Occipital lobe (tissue), 2 donors: ENCODE results near the gene PRKAG2. TPM values are rescaled to one million over a fixed set of nuclear protein-coding genes. Genes with fewer than 3 reads are reported as not detected.

Experiments
- DNase-seq: peaks from one replicate; lab custom pipeline; 2025; lab: John Stamatoyannopoulos, UW
- total RNA-seq: library from RNA; depleted of rRNA; stranded (reverse); fragments of >200 nt; gene quantifications from one replicate; pipeline ENCODE4 v1.2.3, GENCODE V29; 2014

PRKAG2 gene
- total RNA-seq, 1 donor from 2014 or later = 32.9 TPM

DNA sequence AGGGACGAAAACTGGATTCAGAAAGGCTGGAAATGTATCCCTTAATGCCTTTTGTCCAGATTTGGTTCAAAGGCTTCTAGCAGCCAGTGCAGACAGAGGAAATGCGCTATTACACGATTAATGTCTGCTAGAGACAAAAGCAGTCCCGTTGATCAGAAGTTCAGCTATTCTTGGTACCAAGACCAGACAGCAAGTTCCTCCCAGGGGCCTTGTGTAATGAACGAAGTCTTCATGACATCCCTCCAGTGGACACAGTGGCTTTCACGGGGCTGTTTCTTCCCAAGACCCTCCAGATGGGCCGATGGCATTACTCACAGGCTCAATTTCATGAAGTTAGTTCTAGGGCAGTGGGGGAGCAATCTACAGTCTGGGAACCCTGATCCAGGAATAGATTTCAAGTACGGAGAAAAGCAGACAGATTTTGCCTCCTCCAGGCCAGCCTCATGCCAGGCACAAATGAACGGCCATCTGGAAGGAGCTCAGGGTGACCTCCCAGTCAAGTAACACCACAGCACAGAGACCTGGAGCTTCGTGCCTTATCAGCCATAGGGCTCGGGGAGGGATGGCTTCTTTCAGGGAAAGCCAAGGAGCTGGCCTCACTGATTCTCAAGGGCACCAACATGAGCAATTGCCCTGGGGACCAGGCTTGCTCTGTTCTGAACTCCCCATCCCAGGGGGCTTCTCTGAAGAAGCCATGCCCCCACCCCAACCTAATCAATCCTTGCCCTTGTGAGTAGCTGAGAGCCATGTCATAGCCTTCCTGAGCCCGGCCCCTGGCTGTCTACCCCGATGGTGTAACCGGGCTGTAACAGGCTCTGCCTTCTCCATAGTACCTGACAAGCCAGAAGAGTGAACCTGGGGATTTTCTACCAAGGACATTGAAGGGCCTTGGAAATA is 101.1 kb downstream of the PRKAG2 start:
- DNase-seq = no peak

- DNase-seq = no peak
Measured at GRCh38 chr7:151774951-151775350, 102.0 kb downstream of the PRKAG2 start.

GRCh38 chr7:151773797-151774196 is 103.1 kb downstream of the PRKAG2 start:
- DNase-seq = no peak

DNA sequence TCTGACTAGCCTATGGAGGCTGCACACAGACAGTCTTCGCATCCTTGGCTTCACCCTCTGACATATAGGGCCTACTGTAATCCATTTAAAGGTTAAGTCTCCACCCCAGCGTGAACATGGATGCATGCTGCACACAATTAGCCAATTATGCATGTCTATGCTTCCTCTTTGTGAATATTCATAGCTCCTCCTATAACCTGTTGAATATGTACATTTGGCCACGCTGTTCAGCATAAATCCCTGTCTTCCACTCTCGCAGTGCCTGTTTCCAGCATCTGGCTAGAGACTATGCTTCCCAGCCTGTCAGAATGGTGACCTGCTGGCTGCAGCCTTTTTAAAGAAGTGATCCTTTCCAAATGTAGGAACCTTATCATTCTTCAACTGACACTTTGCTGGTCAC is 106.7 kb downstream of the PRKAG2 start:
- DNase-seq = no peak

DNA sequence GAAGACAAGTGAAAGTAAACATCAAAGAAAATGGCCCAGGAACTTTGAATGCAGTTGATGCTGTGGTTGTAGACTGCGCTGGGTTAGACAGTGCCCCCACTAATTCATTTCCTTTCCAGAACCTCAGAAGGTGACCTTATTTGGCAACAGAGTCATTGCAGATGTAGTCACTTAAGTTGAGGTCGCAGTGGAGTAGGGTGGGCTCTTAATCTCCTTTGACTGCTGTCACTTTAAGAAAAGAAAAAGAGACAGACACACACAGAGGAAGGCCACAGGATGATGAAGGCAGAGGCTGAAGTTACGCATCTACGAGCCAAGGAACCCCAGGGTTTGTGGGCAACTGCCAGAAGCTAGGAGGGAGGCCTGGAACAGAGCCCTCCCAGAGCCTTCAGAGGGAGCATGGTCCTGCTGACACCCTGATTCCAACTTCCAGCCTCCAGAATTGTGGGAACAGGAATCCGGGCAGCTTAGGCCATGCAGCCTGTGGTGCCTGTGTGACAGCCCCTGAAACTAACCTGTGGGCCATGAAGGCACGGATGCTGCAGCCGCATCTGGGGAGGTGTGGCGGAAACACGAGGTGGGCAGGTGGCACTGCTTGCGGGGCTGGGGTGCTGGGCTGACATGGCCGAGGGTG is 107.6 kb downstream of the PRKAG2 start:
- no peak for DNase-seq

DNA sequence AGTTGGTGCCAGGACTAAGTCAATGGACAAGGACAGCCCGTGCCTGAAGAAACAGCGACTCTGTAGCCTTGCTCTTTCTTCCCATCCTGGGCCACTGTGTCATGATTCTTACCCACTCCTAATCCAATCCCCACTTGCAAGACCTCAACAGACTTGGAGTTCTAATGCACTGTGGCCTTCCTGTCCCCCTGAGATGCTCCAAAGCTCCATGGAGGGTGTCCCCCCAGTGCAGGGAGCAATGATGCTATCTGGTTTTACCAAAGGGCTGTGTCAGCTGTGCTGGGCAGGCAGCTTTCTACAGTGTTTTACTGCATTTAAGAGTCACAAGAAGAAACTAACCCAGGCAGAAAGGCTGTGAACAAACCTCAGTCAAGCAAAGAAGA is 108.1 kb downstream of the PRKAG2 start:
- no peak for DNase-seq

DNA sequence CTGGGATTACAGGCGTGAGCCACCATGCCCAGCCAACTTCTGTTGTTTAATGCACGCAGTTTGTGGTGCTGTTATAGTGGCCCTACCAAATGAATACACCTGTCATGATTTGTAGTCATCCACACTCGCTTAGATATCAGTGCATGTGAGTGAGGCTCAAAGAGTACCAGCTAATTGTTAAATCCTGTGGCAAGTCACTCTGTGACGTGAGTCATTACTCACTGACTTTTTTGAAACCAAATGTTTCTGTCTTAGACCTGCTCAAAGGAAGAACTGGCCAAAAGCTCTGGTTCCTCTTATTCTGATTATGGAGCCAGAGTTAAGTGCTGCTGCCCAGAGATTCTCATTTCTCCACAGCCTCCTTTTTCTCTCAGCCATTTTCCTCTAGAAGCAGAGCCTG is 109.4 kb downstream of the PRKAG2 start:
- DNase-seq = no peak

DNA sequence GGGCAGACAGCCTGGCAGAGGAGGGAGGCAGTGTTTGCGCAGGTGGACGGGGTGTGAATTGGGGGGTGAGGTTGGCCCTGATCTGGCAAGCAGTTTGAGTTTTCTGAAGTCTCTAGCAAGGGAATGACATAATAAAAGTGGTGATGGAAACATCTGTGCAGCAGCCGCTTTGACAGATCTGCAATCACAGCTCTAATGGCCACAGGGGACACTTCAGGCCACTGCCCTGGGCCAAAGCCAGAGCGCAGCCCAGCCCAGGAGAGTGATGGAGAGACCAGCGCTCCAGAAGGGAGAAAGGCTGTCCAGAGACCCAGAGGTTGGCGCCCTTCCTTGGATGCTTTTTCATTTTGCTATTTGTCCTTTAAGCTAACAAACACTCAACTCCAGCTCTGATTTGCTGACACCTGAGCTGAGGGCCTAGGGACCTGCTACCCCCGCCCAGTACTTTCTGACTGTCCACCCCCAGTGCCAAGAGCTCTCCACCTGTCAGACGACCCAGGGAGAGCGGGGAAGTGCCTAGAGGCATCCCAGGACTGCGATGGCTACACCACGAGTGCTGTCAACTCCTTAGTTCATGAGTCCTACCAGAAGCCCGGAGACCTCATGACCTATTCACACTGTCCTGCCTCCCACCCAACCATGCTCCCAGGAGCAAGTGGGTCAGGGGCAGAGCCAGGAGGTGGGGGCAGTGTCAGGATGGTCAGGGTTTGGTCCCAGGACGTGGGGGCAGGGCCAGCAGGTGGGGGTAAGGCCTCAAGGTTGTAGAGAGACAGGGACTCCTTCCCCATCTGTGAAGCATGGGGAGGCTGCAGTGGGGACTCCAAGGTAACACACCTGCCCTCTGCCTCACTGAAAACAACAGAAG is 112.6 kb downstream of the PRKAG2 start:
- no peak for DNase-seq

DNA sequence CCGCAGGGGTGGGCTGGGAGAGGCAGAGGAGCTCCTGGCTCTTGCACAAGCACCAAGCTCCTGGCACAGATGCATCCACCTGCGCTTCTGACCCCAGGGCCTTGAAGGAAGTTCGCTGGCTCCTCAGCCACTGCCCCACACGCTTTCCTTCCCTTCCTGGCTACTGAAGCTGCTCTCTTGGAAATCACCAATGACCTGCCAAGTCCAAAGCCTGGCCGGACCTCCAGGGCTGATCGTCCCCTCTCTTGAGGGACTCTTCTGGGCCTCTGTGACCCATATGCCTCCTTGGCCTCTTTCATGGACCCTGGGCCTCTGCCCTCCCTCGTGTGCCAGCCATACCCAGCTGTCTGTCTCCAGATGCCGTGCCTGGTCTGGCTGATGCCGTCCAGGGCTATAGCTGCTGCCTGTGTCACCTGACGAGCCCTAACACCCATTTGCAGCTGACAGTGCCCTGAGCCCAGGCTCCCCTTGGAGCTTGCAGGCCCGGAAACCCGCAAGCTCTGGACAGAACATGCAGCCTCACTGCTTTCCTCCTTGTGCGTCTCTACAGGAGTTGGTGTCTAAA is 113.4 kb downstream of the PRKAG2 start:
- DNase-seq = no peak

DNA sequence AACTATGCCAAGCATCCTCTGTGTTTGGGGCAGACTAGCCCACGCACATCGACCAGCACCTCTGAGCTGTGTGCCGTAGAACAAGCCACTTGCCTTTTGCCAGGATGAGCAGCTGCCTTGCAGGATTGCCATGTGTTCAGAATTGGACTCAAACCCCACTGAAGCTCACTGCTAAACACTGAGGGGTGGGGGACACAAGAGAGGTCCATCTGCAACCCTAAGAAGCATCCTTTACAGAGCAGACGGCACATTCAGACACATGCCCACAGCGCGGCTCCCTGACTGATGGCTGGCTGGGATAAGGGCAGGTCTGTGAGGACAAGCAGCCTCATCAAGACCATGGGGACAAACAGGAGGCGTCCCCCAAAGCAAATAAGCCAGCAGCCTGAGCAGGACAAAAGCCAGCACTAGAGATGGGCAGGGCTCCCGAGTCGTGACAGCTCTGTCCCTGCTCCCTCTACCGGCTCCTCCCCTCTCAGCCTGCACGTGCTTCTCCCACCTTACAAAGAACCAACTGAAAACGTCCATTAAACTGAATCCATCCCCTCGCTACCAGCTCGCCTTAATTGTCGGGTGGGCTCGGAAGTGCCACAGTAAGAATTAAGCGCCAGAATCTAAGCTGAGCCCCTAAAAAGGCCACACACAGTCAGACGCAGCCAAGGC is 114.2 kb downstream of the PRKAG2 start:
- no peak for DNase-seq

- DNase-seq = no peak
Measured at GRCh38 chr7:151761957-151762356, 115.0 kb downstream of the PRKAG2 start.

DNA sequence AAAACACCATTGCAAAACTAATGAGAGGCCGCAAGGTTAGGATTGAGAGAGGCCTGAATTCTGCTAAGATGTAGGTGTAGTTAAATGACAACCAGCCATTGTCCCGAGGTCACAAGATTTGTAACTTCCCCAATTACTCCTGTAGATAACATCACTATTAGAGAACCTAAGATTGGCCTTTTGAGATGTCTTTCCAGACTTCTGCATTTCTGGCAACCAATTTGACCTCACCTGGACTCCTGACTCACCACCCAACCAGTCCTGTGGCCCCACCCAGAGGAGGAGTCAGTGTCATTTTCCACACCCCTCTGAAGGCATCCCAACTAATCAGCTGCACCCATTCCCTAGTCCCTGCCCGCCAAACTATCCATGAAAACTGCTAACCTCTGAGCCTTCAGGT is 115.7 kb downstream of the PRKAG2 start:
- no peak for DNase-seq

DNA sequence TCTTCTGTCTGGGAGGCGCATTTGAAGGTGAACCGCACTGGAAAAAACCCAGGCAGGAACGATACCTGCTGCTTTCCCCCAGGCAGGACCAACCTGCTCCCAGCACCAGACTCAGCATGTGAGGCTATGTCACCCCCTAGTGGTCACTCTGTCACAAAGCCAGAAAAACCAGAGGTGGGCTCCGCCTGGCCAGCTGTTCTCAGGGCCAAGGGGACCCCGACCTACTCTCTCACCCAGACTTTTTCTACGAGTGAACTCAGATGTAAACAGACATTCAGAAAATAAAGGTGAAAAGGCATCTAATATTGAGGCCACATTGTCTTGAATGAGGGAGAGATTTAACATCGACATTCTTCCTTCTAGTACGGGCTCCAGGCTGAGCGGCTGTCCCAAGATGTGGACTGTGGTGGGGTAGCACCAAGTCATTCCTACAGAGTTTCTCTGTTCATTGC is 117.3 kb downstream of the PRKAG2 start:
- peak; percentile 30 for DNase-seq

DNA sequence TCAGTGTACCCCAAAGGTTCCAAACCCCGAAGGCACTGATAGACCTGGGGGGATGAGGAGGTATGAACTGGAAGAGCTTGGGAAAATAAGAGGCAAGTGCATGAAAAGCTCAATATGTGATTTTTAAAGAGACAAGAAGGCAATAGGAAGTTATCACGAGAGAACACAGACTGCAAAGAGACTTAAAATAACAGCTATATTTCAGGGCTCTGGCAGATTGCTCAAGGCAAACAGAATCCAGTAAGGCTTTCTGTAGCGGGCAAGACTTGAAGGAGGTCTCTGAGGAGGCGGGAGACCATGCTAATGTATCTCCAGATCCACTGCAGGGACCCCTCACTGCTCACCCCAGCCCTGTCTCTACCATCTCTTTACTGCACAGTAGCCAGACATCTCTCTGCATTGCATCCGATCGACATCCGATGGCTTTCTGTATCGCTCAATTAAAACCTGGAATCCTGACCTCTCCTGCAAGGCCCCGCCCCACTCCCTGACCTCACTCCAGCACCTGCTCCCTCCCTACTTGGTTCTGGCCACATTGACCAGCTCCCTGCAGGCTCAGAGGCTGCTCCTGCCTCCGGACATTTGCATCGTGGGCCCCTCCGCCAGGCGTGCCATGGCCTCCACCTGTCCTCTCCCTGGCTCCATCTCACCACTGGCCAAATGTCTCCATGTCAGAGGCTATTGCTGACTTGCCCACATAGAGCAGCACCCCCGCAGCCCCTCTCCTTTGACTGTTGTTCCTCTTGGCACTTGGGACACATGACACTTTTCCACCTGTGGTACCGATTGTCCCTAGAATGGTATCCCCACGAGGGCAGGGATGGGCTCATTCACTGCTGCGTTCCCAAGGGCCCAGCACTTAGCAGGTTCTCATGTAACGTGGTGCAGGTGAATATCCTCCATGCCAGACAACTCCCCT is 118.0 kb downstream of the PRKAG2 start:
- no peak for DNase-seq

DNA sequence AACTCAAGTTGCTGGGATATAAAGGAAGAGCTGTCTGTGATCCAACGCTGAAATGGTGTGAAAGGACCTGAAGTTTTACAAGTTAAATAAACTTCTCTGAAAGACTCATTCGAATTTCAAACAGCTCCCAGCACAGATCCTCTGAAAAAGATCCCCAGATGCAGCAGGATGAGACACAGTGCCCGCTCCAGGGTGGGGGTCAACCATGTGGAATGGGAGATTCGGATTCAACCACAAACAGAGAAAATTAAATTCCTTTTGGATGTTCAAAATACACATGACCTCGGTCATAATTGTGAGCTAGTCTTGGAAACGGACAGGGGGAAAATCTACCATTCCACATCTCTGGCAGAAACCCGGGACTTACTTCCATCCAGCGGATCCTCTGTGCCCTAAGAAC is 119.6 kb downstream of the PRKAG2 start:
- no peak for DNase-seq

- DNase-seq = no peak
Measured at GRCh38 chr7:151756866-151757265, 120.0 kb downstream of the PRKAG2 start.

DNA sequence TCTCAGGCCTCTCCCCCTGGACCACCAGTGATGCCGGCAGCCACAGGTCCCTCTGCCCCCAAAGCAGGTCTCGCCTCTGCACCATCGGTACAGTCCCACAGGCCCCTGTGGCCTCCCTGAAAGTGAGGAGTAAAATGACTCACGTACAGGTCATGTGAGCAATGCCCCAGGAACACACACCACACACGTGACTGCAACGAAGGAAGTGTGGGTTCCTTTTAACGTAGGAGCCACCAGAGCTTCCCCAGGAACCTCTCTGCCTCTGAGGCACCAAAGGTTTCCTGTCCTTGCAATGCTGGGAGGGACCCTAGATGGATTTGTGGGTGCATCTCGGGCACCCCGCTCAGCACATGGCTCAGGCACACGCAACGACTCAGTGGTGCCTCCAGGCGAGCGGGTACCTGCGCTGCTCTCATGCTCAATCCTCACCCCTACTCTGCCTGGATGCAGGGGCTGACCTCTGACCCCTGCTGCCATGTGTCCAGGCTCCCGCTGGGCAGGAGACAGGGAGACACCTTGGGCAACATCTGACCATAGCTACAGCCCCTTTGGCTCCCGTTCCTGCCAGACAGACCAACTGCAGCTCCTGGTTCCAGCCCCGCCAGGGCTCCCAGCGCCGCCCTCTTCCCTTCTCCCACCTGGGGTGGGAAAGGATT is 120.7 kb downstream of the PRKAG2 start:
- no peak for DNase-seq

DNA sequence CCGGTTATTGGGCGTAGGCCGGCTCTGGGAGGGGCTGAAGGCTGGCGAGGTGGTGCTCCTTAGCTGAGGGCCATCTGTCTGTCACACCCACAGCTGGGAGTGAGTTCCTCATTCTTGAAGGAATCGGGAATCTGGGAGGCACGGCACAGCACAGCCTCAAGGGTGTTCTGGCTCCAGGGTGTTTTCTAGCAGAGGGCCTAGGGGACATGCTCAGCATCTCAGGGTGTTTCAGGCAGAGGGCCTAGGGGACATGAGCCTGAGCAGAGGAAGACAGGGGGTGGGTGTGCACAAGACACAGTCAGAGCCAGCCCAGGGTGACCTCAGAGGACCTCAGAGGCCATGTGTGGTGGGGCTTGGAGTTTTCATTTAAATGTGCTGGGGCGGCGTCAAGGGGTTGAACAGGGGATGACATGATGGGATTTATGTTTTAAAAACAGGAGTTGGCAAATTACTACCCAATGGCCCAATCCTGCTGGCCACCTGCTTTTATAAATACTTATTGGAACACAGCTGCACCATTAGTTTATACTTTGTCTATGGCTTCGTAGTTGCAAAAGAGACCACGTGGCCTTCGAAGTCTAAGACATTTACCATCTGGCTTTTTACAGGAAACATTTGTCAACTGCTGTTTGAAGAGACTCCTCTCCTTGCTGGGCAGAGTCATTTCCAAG is 121.6 kb downstream of the PRKAG2 start:
- no peak for DNase-seq

DNA sequence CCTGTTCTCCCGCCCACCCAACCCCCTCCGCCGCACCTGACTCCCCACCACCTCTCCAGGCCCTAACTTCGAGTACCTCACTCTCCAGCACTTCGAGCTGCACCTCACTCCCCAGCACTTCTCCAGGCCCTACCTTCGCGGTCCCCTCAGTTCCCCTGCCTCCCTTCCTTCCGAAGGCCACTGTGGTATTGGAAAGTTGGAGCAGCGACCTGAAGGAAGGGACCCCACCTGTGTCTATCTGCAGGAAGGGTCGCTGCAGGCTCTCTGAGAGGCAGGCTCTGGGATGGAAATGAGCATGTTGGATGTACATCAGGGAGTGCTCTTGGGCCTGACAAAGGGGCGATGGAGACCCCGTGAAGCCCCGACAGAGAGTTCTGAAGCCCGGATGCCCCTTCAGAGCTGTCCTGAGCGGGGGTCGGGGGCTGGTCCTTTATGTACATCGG is 122.2 kb downstream of the PRKAG2 start:
- DNase-seq = no peak
